Panc1 (cell line): ENCODE measurements around the gene OXCT1. TPM values are rescaled to one million over a fixed set of nuclear protein-coding genes. Genes with fewer than 3 reads are reported as not detected.

Source experiments
- ATAC-seq: fragments of 200-7000 bp; cut with Tn5 transposase; 2 replicates; pipeline ENCODE4 v1.9.1; 2020; ENCODE audit warnings: mild to moderate bottlenecking, moderate library complexity
- BruUV-seq: library from RNA; stranded (reverse); fragments of 400-500 nt; replicated peaks from 2 replicates; lab custom pipeline; 2021; lab: Mats Ljungman, UMichigan
- CTCF ChIA-PET: fragments of 300-600 bp; sonication (Branson Sonifier 250); formaldehyde crosslinking; loops from one replicate; lab custom pipeline; 2022; ENCODE audit warnings: antibody characterized with exemption; lab: Charles Lee
- POLR2A ChIA-PET: fragments of 300-600 bp; sonication (Branson Sonifier 250); formaldehyde crosslinking; loops from one replicate; lab custom pipeline; 2022; ENCODE audit warnings: antibody characterized with exemption; lab: Charles Lee
- DNase-seq: peaks from one replicate; pipeline ENCODE4 v3.0.0-alpha.2; 2010; ENCODE audit warnings: low read depth, low spot score
- H3K27ac ChIP-seq: 2 replicates; pipeline ENCODE4 v1.5.1; 2011; ENCODE audit warnings: mild to moderate bottlenecking, low read length, inconsistent platforms
- H3K27me3 ChIP-seq: fragments of 200-500 bp; sonication (Bioruptor generic); 2 replicates; pipeline ENCODE4 v1.6.0; 2014; ENCODE audit warnings: low read length, inconsistent platforms; ENCODE audit not compliant: control insufficient read depth, insufficient read depth
- H3K36me3 ChIP-seq: fragments of 200-500 bp; sonication (Bioruptor generic); 2 replicates; pipeline ENCODE4 v1.5.1; 2014; ENCODE audit warnings: inconsistent platforms, mild to moderate bottlenecking, low read length, moderate library complexity; ENCODE audit not compliant: control insufficient read depth, insufficient read depth
- H3K4me1 ChIP-seq: 2 replicates; pipeline ENCODE4 v1.5.1; 2011; ENCODE audit warnings: inconsistent platforms, mild to moderate bottlenecking, low read length, moderate library complexity; ENCODE audit not compliant: control insufficient read depth, insufficient read depth
- H3K4me3 ChIP-seq, 2 experiments: 2 replicates each; pipeline ENCODE4 v1.5.1; 2011 to 2012; ENCODE audit warnings: low read depth in 2 of 2, low read length in 2 of 2, mild to moderate bottlenecking in 2 of 2, inconsistent platforms in 1 of 2, moderate library complexity in 1 of 2
- H3K9me3 ChIP-seq: fragments of 200-500 bp; sonication (Bioruptor generic); 2 replicates; pipeline ENCODE4 v1.5.1; 2014; ENCODE audit warnings: low read depth, mild to moderate bottlenecking, inconsistent platforms, low read length, moderate library complexity; ENCODE audit not compliant: control insufficient read depth, insufficient read depth
- CTCF ChIP-seq: fragments of 450-650 bp; IDR thresholded peaks from 2 replicates; pipeline ENCODE4 v1.5.1; 2017; ENCODE audit warnings: mild to moderate bottlenecking
- POLR2AphosphoS5 ChIP-seq: IDR thresholded peaks from 2 replicates; pipeline ENCODE4 v1.6.1; 2012; ENCODE audit warnings: mild to moderate bottlenecking, low read depth, low read length, moderate library complexity
- REST ChIP-seq, 2 experiments: IDR thresholded peaks; 2 replicates each; pipeline ENCODE4 v1.6.1; 2011 to 2012; ENCODE audit warnings: low read depth in 2 of 2, control low read depth in 1 of 2, low read length in 1 of 2, mild to moderate bottlenecking in 1 of 2, moderate library complexity in 1 of 2; ENCODE audit not compliant: insufficient read depth in 1 of 2
- SIN3A ChIP-seq: IDR thresholded peaks from 2 replicates; pipeline ENCODE4 v1.6.1; 2012; ENCODE audit warnings: low read depth, mild to moderate bottlenecking, low read length, moderate library complexity, borderline replicate concordance; ENCODE audit not compliant: insufficient read depth
- TCF7L2 ChIP-seq: IDR thresholded peaks from 2 replicates; pipeline ENCODE4 v1.6.1; 2011; ENCODE audit warnings: mild to moderate bottlenecking, low read depth, low read length, inconsistent platforms
- in situ Hi-C: cut with HindIII; loops from 2 replicates; pipeline ENCODE4 v1.10.0; 2016; ENCODE audit warnings: low sequenced_read_pairs, low pct_unique_long_range_greater_than_20kb
- intact Hi-C: fragments of 100-400 bp; cut with micrococcal nuclease; formaldehyde crosslinking; loops from one replicate; pipeline ENCODE4 v1.10.0; 2022; ENCODE audit not compliant: unreplicated experiment
- total RNA-seq: library from RNA; stranded (reverse); gene quantifications from one replicate; pipeline ENCODE4 v1.2.1, GENCODE V29; 2021; ENCODE audit not compliant: unreplicated experiment

OXCT1 gene
- total RNA-seq, 1 experiment from 2014 or later = 10.5 TPM

GRCh38 chr5:41908374-41909079 lies 38.3 kb upstream of the OXCT1 start:
- no peak overlapping the region for H3K27ac ChIP-seq
- TF ChIP-seq POLR2AphosphoS5 = no peak
- no peak for TF ChIP-seq CTCF
- TF ChIP-seq REST (IDR thresholded peaks at IDR 0.05; ENCODE audit: insufficient read depth in 1 of 2, low read depth in 2 of 2, low read length in 1 of 2) = no peak
- no peak for TF ChIP-seq TCF7L2
- no peak for TF ChIP-seq SIN3A
- H3K36me3 ChIP-seq = peaks cover 45% of the 10 kb centered on the region
- CTCF ChIA-PET = no interaction called here
- intact Hi-C loops = no loop called here
- peaks cover 6% of the 10 kb centered on the region for H3K4me1 ChIP-seq
- no peak overlapping the region for H3K4me3 ChIP-seq
- POLR2A ChIA-PET = no interaction called here
- DNase-seq (no peak), ATAC-seq (no peak)
- H3K27me3 ChIP-seq = no peaks in the 10 kb centered on the region
- in situ Hi-C loops = no loop called here
- BruUV-seq = no TSS peak
- H3K9me3 ChIP-seq = no peaks in the 10 kb centered on the region

- CTCF ChIA-PET = no interaction called here
- no TSS peak for BruUV-seq
- H3K36me3 ChIP-seq = peaks cover 37% of the 10 kb centered on the region
- H3K27ac ChIP-seq = no peak overlapping the region
- H3K27me3 ChIP-seq = no peaks in the 10 kb centered on the region
- H3K9me3 ChIP-seq = no peaks in the 10 kb centered on the region
- peaks cover 6% of the 10 kb centered on the region for H3K4me1 ChIP-seq
- TF ChIP-seq TCF7L2 (no peak), POLR2AphosphoS5 (no peak)
- intact Hi-C loops (no loop called here), in situ Hi-C loops (no loop called here)
- ATAC-seq = no peak
- DNase-seq = no peak
- POLR2A ChIA-PET = no interaction called here
- no peak overlapping the region for H3K4me3 ChIP-seq
Measured at GRCh38 chr5:41906151-41906550, 35.9 kb upstream of the OXCT1 start.
